ENCODE measurements around the gene UBE2H.

The UBE2H gene

DNA sequence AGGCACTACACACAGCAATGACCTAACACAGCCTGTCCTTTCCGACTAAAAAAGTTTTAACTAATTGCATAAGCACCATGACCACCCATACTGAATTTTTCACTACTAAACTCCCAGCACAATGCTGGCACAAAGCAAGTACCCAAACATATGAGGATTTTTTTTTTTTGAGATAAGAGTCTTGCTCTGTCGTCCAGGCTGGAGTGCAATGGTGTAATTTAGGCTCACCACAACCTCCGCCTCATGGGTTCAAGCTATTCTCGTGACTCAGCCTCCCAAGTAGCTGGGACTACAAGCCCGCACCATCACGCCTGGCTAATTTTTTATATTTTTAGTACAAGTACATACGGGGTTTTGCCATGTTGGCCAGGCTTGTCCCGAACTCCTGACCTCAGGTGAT is 5.1 kb downstream of the UBE2H start:
- H3K9ac ChIP-seq (ENCODE audit: insufficient read length), result no peak overlapping the region
- DNase-seq (ENCODE audit: low read depth, low spot score), result no peak
- TF ChIP-seq FOXP2 (optimal IDR thresholded peaks at IDR 0.05; ENCODE audit: control extremely low read depth, extremely low read length, insufficient read depth) (no peak), EZH2 (IDR thresholded peaks at IDR 0.05) (no peak), POLR2AphosphoS5 (IDR thresholded peaks at IDR 0.05; ENCODE audit: borderline replicate concordance, low read depth, low read length) (no peak)
- H3K4me3 ChIP-seq, result no peak overlapping the region
- peaks cover 14% of the 10 kb centered on the region; the same call in 1 of the 2 replicates for H3K36me3 ChIP-seq (ENCODE audit: insufficient read depth, low read length)
- no peaks in the 10 kb centered on the region for H3K9me3 ChIP-seq (ENCODE audit: low read depth, low read length)
- no peak overlapping the region for H3K27ac ChIP-seq

DNA sequence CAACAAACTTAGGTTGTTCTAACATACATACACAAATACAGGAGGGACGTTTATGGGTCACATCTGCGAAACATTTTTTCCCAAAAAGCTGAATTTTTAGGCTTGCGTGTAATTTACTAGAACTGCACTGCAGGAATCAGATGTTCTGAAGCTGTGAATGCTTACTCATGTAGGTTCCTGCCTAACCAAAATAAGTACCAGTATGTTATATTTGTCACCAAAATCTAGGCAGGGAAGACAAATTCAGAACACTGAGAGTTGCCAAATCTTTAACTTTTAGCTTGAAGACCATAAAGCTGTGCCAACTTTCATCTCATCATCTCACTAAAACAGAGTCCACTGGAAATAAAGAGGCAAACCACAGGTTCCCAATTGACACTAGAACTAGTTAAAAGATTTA is 5.7 kb downstream of the UBE2H start:
- H3K9ac ChIP-seq (ENCODE audit: insufficient read length), result no peak overlapping the region
- no peak for TF ChIP-seq POLR2AphosphoS5 (IDR thresholded peaks at IDR 0.05; ENCODE audit: borderline replicate concordance, low read depth, low read length)
- TF ChIP-seq FOXP2 (optimal IDR thresholded peaks at IDR 0.05; ENCODE audit: control extremely low read depth, extremely low read length, insufficient read depth), result no peak
- no peak for TF ChIP-seq EZH2 (IDR thresholded peaks at IDR 0.05)
- H3K27ac ChIP-seq, result no peak overlapping the region
- no peak overlapping the region for H3K4me3 ChIP-seq
- no peak for DNase-seq (ENCODE audit: low read depth, low spot score)
- no peaks in the 10 kb centered on the region for H3K9me3 ChIP-seq (ENCODE audit: low read depth, low read length)
- peaks cover 14% of the 10 kb centered on the region; the same call in 1 of the 2 replicates for H3K36me3 ChIP-seq (ENCODE audit: insufficient read depth, low read length)

DNA sequence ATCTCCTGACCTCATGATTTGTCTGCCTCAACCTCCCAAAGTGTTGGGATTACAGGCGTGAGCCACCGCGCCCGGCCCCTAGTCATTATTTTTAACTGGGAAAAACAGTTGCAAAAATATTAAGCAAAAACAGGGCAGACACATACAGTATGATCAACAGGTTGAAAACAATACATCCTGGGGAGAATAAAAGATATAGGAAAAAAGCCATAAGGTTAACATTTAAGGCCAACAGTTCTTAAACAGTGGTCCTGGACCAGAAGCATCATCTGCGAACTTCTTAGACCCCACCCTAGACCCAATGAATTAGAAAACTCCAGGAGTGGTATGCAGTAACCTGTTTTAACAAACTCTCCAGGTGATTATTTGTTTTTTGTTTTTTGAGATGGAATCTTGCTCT is 6.5 kb downstream of the UBE2H start:
- no peaks in the 10 kb centered on the region for H3K9me3 ChIP-seq (ENCODE audit: low read depth, low read length)
- DNase-seq (ENCODE audit: low read depth, low spot score), result no peak
- no peak overlapping the region for H3K27ac ChIP-seq
- peaks cover 14% of the 10 kb centered on the region; the same call in 1 of the 2 replicates for H3K36me3 ChIP-seq (ENCODE audit: insufficient read depth, low read length)
- TF ChIP-seq FOXP2 (optimal IDR thresholded peaks at IDR 0.05; ENCODE audit: control extremely low read depth, extremely low read length, insufficient read depth), result no peak
- TF ChIP-seq POLR2AphosphoS5 (IDR thresholded peaks at IDR 0.05; ENCODE audit: borderline replicate concordance, low read depth, low read length), result no peak
- no peak for TF ChIP-seq EZH2 (IDR thresholded peaks at IDR 0.05)
- H3K4me3 ChIP-seq, result no peak overlapping the region
- no peak overlapping the region for H3K9ac ChIP-seq (ENCODE audit: insufficient read length)

DNA sequence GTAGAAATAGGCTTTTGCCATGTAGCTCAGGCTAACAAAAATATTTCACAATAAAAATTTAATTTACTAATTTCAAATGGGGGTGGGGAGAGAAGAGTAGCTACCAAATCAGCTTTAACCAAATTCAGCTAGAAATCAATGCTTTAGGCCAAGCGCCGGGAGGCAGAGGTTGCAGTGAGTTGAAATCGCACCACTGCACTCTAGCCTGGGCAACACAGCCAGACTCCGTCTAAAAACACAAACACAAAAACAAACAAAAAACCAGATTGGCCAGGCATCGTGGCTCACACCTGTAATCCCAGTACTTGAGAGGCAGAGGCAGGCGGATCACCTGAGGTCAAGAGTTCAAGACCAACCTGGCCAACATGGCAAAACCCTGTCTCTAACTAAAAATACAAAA is 9.4 kb downstream of the UBE2H start:
- H3K36me3 ChIP-seq (ENCODE audit: insufficient read depth, low read length), result peaks cover 14% of the 10 kb centered on the region; the same call in 1 of the 2 replicates
- no peak for TF ChIP-seq EZH2 (IDR thresholded peaks at IDR 0.05)
- no peak for TF ChIP-seq POLR2AphosphoS5 (IDR thresholded peaks at IDR 0.05; ENCODE audit: borderline replicate concordance, low read depth, low read length)
- TF ChIP-seq FOXP2 (optimal IDR thresholded peaks at IDR 0.05; ENCODE audit: control extremely low read depth, extremely low read length, insufficient read depth), result no peak
- no peak for DNase-seq (ENCODE audit: low read depth, low spot score)

DNA sequence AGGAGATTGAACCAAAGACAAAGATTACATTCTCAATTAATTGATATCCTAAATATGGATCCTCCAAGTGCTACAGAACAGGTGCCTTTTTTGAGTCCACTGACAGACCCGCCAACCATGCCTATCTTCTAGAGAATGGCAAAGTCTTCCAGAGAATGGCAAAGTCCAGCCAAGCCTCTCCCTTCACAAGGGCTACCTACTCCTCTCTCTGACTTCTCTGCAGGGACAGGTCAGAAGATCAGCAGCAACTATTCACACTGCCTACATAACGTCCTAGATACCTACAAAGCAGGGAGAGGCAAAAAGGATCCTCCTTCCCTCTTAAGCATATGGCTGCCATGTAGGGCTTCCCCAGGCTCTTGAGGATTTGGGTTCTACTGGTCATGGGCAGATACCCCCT is 12.4 kb downstream of the UBE2H start:
- Histone ChIP-seq H3K9me3 (ENCODE audit: low read depth, low read length) (no peaks in the 10 kb centered on the region), H3K36me3 (ENCODE audit: insufficient read depth, low read length) (peaks cover 5% of the 10 kb centered on the region; the same call in 1 of the 2 replicates)

More for the DNA sequence above, 9.4 kb downstream of the UBE2H start:
- no peak overlapping the region for H3K4me3 ChIP-seq
- no peaks in the 10 kb centered on the region for H3K9me3 ChIP-seq (ENCODE audit: low read depth, low read length)
- no peak overlapping the region for H3K9ac ChIP-seq (ENCODE audit: insufficient read length)
- H3K27ac ChIP-seq, result no peak overlapping the region

DNA sequence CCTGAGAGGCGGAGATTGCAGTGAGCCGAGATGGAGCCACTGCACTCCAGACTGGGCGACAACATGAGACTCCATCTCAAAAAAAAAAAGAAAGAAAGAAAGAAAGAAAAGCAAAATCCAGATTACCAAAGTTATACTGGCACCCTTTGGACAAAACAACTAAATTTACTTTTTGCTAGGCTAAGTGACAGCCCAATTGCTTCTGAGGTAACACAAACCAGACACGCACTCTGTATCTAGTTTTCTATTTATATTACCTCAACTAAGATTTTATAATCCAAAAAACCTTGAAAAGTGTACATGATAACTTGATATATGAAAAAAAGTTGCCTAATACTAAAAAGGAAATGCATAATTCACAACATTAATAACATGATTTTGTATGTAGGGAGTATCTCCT is 12.9 kb downstream of the UBE2H start:
- Histone ChIP-seq H3K9me3 (ENCODE audit: low read depth, low read length) (no peaks in the 10 kb centered on the region), H3K36me3 (ENCODE audit: insufficient read depth, low read length) (peaks cover under 1% of the 10 kb centered on the region; the same call in 1 of the 2 replicates)
- TF ChIP-seq EZH2 (IDR thresholded peaks at IDR 0.05), result no peak
- TF ChIP-seq FOXP2 (optimal IDR thresholded peaks at IDR 0.05; ENCODE audit: control extremely low read depth, extremely low read length, insufficient read depth), result no peak
- no peak for TF ChIP-seq POLR2AphosphoS5 (IDR thresholded peaks at IDR 0.05; ENCODE audit: borderline replicate concordance, low read depth, low read length)

More for the DNA sequence above, 12.4 kb downstream of the UBE2H start:
- H3K27ac ChIP-seq, result no peak overlapping the region
- no peak overlapping the region for H3K9ac ChIP-seq (ENCODE audit: insufficient read length)
- H3K4me3 ChIP-seq, result no peak overlapping the region
- DNase-seq (ENCODE audit: low read depth, low spot score), result no peak
- TF ChIP-seq POLR2AphosphoS5 (IDR thresholded peaks at IDR 0.05; ENCODE audit: borderline replicate concordance, low read depth, low read length) (no peak), EZH2 (IDR thresholded peaks at IDR 0.05) (no peak), FOXP2 (optimal IDR thresholded peaks at IDR 0.05; ENCODE audit: control extremely low read depth, extremely low read length, insufficient read depth) (no peak)

DNA sequence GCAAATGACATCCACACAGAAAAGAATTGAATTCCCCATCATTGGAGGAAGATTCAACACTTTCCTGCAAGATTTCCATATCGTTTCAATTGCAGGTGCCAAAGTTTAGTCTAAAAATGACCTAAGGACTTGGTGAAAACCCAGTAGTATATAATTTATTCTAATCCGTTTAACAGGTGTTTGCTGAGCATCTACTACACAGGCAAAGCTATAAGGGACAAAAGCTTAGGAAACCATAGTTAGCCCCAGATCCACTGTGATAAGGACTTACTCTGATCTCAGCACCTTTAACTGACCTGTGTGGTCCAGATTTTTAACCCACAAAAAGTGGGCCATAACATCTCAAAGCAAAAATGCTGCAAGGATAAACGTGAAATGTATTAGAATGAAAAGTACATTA is 19.1 kb downstream of the UBE2H start:
- DNase-seq (ENCODE audit: low read depth, low spot score), result no peak
- Histone ChIP-seq H3K27ac (no peak overlapping the region), H3K36me3 (ENCODE audit: insufficient read depth, low read length) (peaks cover 4% of the 10 kb centered on the region)

More for the DNA sequence above, 12.9 kb downstream of the UBE2H start:
- H3K27ac ChIP-seq, result no peak overlapping the region
- DNase-seq (ENCODE audit: low read depth, low spot score), result no peak
- H3K4me3 ChIP-seq, result no peak overlapping the region
- H3K9ac ChIP-seq (ENCODE audit: insufficient read length), result no peak overlapping the region

DNA sequence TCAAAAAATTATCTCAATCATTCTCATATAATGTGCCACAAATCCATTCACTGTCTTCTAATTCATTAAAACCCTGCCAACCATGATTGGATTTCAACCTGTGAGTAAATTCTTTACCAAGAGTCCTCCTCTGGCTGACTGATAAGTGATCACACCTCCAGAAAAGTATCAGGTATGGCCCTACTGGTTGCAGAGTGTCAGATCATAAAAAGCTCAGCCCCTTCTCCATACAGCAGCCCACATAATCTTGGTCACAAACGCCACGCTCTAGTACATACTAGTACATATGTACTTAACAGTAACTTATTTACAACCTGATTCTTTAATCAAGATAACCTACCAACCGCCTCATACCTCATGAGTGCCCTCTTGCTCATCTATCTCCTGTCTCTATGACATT is 26.1 kb downstream of the UBE2H start:
- no peak overlapping the region for H3K9ac ChIP-seq (ENCODE audit: insufficient read length)
- no peaks in the 10 kb centered on the region for H3K9me3 ChIP-seq (ENCODE audit: low read depth, low read length)
- no peak for TF ChIP-seq EZH2 (IDR thresholded peaks at IDR 0.05)
- TF ChIP-seq FOXP2 (optimal IDR thresholded peaks at IDR 0.05; ENCODE audit: control extremely low read depth, extremely low read length, insufficient read depth), result no peak
- TF ChIP-seq POLR2AphosphoS5 (IDR thresholded peaks at IDR 0.05; ENCODE audit: borderline replicate concordance, low read depth, low read length), result no peak
- peaks cover 3% of the 10 kb centered on the region for H3K36me3 ChIP-seq (ENCODE audit: insufficient read depth, low read length)
- H3K27ac ChIP-seq, result no peak overlapping the region
- no peak overlapping the region for H3K4me3 ChIP-seq
- DNase-seq (ENCODE audit: low read depth, low spot score), result no peak

More for the DNA sequence above, 19.1 kb downstream of the UBE2H start:
- Histone ChIP-seq H3K4me3 (no peak overlapping the region), H3K9ac (ENCODE audit: insufficient read length) (no peak overlapping the region), H3K9me3 (ENCODE audit: low read depth, low read length) (no peaks in the 10 kb centered on the region)
- TF ChIP-seq POLR2AphosphoS5 (IDR thresholded peaks at IDR 0.05; ENCODE audit: borderline replicate concordance, low read depth, low read length), result no peak
- no peak for TF ChIP-seq FOXP2 (optimal IDR thresholded peaks at IDR 0.05; ENCODE audit: control extremely low read depth, extremely low read length, insufficient read depth)
- TF ChIP-seq EZH2 (IDR thresholded peaks at IDR 0.05), result no peak
